Mucosa of descending colon (tissue), 3 donors: ENCODE results near the gene SNX13. TPM values are rescaled to one million over a fixed set of nuclear protein-coding genes. Genes with fewer than 3 reads are reported as not detected.

ENCODE experiments used
- ATAC-seq: fragments of 200-7000 bp; cut with Tn5 transposase; one replicate; pipeline ENCODE4 v1.9.1; 2020; ENCODE audit warnings: mild to moderate bottlenecking, moderate library complexity
- DNase-seq, 3 donors: peaks; one replicate each; pipeline ENCODE4 v3.0.0-alpha.2; 2020
- H3K36me3 ChIP-seq: fragments of 200-600 bp; one replicate; pipeline ENCODE4 v1.8.0; 2021; ENCODE audit warnings: low read depth, mild to moderate bottlenecking
- H3K4me1 ChIP-seq: fragments of 200-600 bp; one replicate; pipeline ENCODE4 v1.8.0; 2021; ENCODE audit warnings: low read depth, mild to moderate bottlenecking
- H3K4me3 ChIP-seq: fragments of 200-600 bp; one replicate; pipeline ENCODE4 v1.8.0; 2021; ENCODE audit warnings: mild to moderate bottlenecking
- H3K9me3 ChIP-seq: fragments of 200-600 bp; one replicate; pipeline ENCODE4 v1.8.0; 2021; ENCODE audit warnings: mild to moderate bottlenecking
- CTCF ChIP-seq: fragments of 200-600 bp; IDR thresholded peaks from one replicate; pipeline ENCODE4 v1.8.0; 2022; ENCODE audit warnings: antibody characterized with exemption, mild to moderate bottlenecking
- intact Hi-C, 2 donors: fragments of 100-400 bp; cut with DNase I in 1 of 2; cut with micrococcal nuclease in 1 of 2; formaldehyde crosslinking; loops; one replicate each; pipeline versions ENCODE4 v1.11.0 to v1.11.1; 2022; cut with DNase I, micrococcal nuclease
- total RNA-seq, 3 donors: library from RNA; stranded (reverse); fragmentation: NEBNext Ultra II Directional in 2 of 3; extraction: Animal tissue kit (Norgen Biotek cat#: 25700) in 2 of 3; gene quantifications; one replicate each; pipeline versions ENCODE4 v1.2.1 to v1.2.4, GENCODE V29; 2021 to 2023
- donor health status: DM: no; HTN: no; CAD: no; lungs with moderate emphysema.
- donor health status: DM: no; HTN: no; CAD: no.
- donor health status: DM: no; HTN: yes; CAD: no.

The SNX13 gene
- total RNA-seq, 3 donors from 2014 or later = 72.2 to 89.4 (median 72.6) TPM

- Histone ChIP-seq H3K4me1 (no peaks in the 10 kb centered on the region), H3K36me3 (no peaks in the 10 kb centered on the region), H3K4me3 (no peak overlapping the region), H3K9me3 (no peaks in the 10 kb centered on the region)
- no peak for TF ChIP-seq CTCF
- DNase-seq (no peak), ATAC-seq (no peak)
- intact Hi-C loops = no loop called here
Observed at GRCh38 chr7:17928055-17928454, 12.2 kb downstream of the SNX13 start.

GRCh38 chr7:17921857-17922416, 18.4 kb downstream of the SNX13 start:
- H3K36me3 ChIP-seq = no peaks in the 10 kb centered on the region
- H3K4me3 ChIP-seq = no peak overlapping the region
- H3K9me3 ChIP-seq = peaks cover 5% of the 10 kb centered on the region
- DNase-seq = no peak
- no peak for ATAC-seq
- intact Hi-C loops = no loop called here
- TF ChIP-seq CTCF = no peak
- H3K4me1 ChIP-seq = no peaks in the 10 kb centered on the region

GRCh38 chr7:17917842-17918241, 22.5 kb downstream of the SNX13 start:
- no peak for TF ChIP-seq CTCF
- peaks cover 8% of the 10 kb centered on the region for H3K9me3 ChIP-seq
- H3K4me1 ChIP-seq = no peaks in the 10 kb centered on the region
- intact Hi-C loops = no loop called here
- ATAC-seq (no peak), DNase-seq (no peak)
- no peaks in the 10 kb centered on the region for H3K36me3 ChIP-seq
- no peak overlapping the region for H3K4me3 ChIP-seq

GRCh38 chr7:17916786-17917185, 23.5 kb downstream of the SNX13 start:
- H3K36me3 ChIP-seq = no peaks in the 10 kb centered on the region
- H3K4me1 ChIP-seq = no peaks in the 10 kb centered on the region
- peaks cover 8% of the 10 kb centered on the region for H3K9me3 ChIP-seq
- DNase-seq (no peak), ATAC-seq (no peak)
- TF ChIP-seq CTCF = no peak
- no peak overlapping the region for H3K4me3 ChIP-seq
- intact Hi-C loops = no loop called here

- no peak for DNase-seq
- no peak for ATAC-seq
- no peaks in the 10 kb centered on the region for H3K4me1 ChIP-seq
- H3K36me3 ChIP-seq = no peaks in the 10 kb centered on the region
- peaks cover 8% of the 10 kb centered on the region for H3K9me3 ChIP-seq
- no peak overlapping the region for H3K4me3 ChIP-seq
- TF ChIP-seq CTCF = no peak
- intact Hi-C loops = no loop called here
Observed at GRCh38 chr7:17915796-17916195, 24.5 kb downstream of the SNX13 start.

GRCh38 chr7:17915168-17915567, 25.1 kb downstream of the SNX13 start:
- peaks cover 8% of the 10 kb centered on the region for H3K9me3 ChIP-seq
- H3K36me3 ChIP-seq = no peaks in the 10 kb centered on the region
- ATAC-seq = no peak
- H3K4me1 ChIP-seq = no peaks in the 10 kb centered on the region
- H3K4me3 ChIP-seq = no peak overlapping the region
- intact Hi-C loops = no loop called here
- no peak for DNase-seq
- no peak for TF ChIP-seq CTCF
